GM12878 (cell line): ENCODE results near the gene NPHS2. TPM values are rescaled to one million over a fixed set of nuclear protein-coding genes. Genes with fewer than 3 reads are reported as not detected.

Source experiments
- ATAC-seq: fragments of 200-7000 bp; cut with Tn5 transposase; 3 replicates; pipeline ENCODE4 v1.9.1; 2020; ENCODE audit warnings: mild to moderate bottlenecking, moderate library complexity
- BruUV-seq: library from RNA; stranded (reverse); fragments of 400-500 nt; replicated peaks from 2 replicates; lab custom pipeline; 2021; lab: Mats Ljungman, UMichigan
- CTCF ChIA-PET: fragments of 300-600 bp; sonication (Branson Sonifier 250); formaldehyde crosslinking; extraction: SDS; loops from one replicate; lab custom pipeline; 2021; ENCODE audit warnings: inconsistent platforms; lab: Yijun Ruan, JAX
- POLR2A ChIA-PET: fragments of 350-600 bp; formaldehyde crosslinking; extraction: SDS; loops from one replicate; lab custom pipeline; 2021; ENCODE audit warnings: inconsistent platforms; lab: Charles Lee
- RAD21 ChIA-PET: fragments of 300-600 bp; sonication (Branson Sonifier 250); formaldehyde crosslinking; loops from one replicate; lab custom pipeline; 2023; ENCODE audit warnings: antibody characterized with exemption; ENCODE audit not compliant: unreplicated experiment; lab: Charles Lee
- SMC1A ChIA-PET: fragments of 300-600 bp; sonication (Branson Sonifier 250); formaldehyde crosslinking; loops from one replicate; lab custom pipeline; 2023; ENCODE audit not compliant: unreplicated experiment, uncharacterized antibody; lab: Charles Lee
- DNase-seq: peaks from one replicate; pipeline ENCODE4 v3.0.0-alpha.2; 2011; ENCODE audit warnings: low read depth, low spot score
- FAIRE-seq: peaks from 3 replicates; lab custom pipeline; 2011; peaks lifted over from hg19 to GRCh38; lab: Jason Lieb, UNC
- H2AFZ ChIP-seq: 2 replicates; pipeline ENCODE4 v1.6.0; 2011; ENCODE audit warnings: low read depth, low read length, control low read depth; ENCODE audit not compliant: control insufficient read depth
- H3K27ac ChIP-seq: 2 replicates; pipeline ENCODE4 v1.5.1; 2011; ENCODE audit warnings: control low read depth; ENCODE audit not compliant: control insufficient read depth, insufficient read depth
- H3K27me3 ChIP-seq, 2 experiments: replicated peaks in 1 of 2; 2 replicates each; pipeline versions ENCODE4 v1.6.0 to v1.6.1; 2011; ENCODE audit warnings: low read length in 1 of 2; ENCODE audit not compliant: control insufficient read depth in 2 of 2, insufficient read depth in 2 of 2
- H3K36me3 ChIP-seq, 2 experiments: 2 replicates each; pipeline ENCODE4 v1.5.1; 2011; ENCODE audit warnings: low read length in 1 of 2; ENCODE audit not compliant: control insufficient read depth in 2 of 2, insufficient read depth in 2 of 2
- H3K4me1 ChIP-seq: 2 replicates; pipeline ENCODE4 v1.6.1; 2011; ENCODE audit warnings: mild to moderate bottlenecking, low read length, moderate library complexity, mixed read lengths; ENCODE audit not compliant: control insufficient read depth, insufficient read depth
- H3K4me2 ChIP-seq: 2 replicates; pipeline ENCODE4 v1.6.0; 2011; ENCODE audit warnings: control low read depth; ENCODE audit not compliant: control insufficient read depth, insufficient read depth
- H3K4me3 ChIP-seq: fragments of 200-600 bp; sonication (generic); 2 replicates; pipeline ENCODE4 v1.5.1; 2016
- H3K79me2 ChIP-seq: 2 replicates; pipeline ENCODE4 v1.6.0; 2011; ENCODE audit warnings: low read length; ENCODE audit not compliant: control insufficient read depth, insufficient read depth
- H3K9ac ChIP-seq: 2 replicates; pipeline ENCODE4 v1.8.0; 2011; ENCODE audit warnings: low read length, control low read depth, mixed read lengths; ENCODE audit not compliant: control insufficient read depth, insufficient read depth
- H3K9me3 ChIP-seq: replicated peaks from 3 replicates; pipeline ENCODE4 v1.5.1; 2011; ENCODE audit warnings: mild to moderate bottlenecking, low read length; ENCODE audit not compliant: control insufficient read depth, insufficient read depth
- H4K20me1 ChIP-seq: 2 replicates; pipeline ENCODE4 v1.6.0; 2011; ENCODE audit not compliant: control insufficient read depth, insufficient read depth
- HDAC6 ChIP-seq: fragments of 200-600 bp; sonication (generic); IDR thresholded peaks from one replicate; pipeline ENCODE4 v1.8.0; 2017; ENCODE audit warnings: antibody characterized with exemption; ENCODE audit not compliant: unreplicated experiment
- PAX8 ChIP-seq: fragments of 450-650 bp; IDR thresholded peaks from 2 replicates; pipeline ENCODE4 v1.6.1; 2017; ENCODE audit warnings: mild to moderate bottlenecking, moderate library complexity
- RAD51 ChIP-seq: fragments of 450-650 bp; IDR thresholded peaks from 2 replicates; pipeline ENCODE4 v1.6.1; 2016; ENCODE audit warnings: moderate library complexity, mild to moderate bottlenecking, inconsistent platforms
- SP1 ChIP-seq: IDR thresholded peaks from one replicate; pipeline ENCODE4 v1.6.1; 2011; ENCODE audit warnings: low read depth, low read length
- SRF ChIP-seq, 2 experiments: IDR thresholded peaks; 2 replicates each; pipeline ENCODE4 v1.6.1; 2011; ENCODE audit warnings: low read depth in 2 of 2, low read length in 2 of 2, mild to moderate bottlenecking in 1 of 2, moderate library complexity in 1 of 2
- WGBS: methylation state at CpG from one replicate; pipeline ENCODE4 v1.1.6; 2016; ENCODE audit warnings: low lambda C conversion rate; ENCODE audit not compliant: insufficient replicate concordance, insufficient coverage; ENCODE audit errors: missing lambda C conversion rate; 5-methylcytosine and 5-hydroxymethylcytosine counted together
- in situ Hi-C: fragments of 300-500 bp; cut with MboI; formaldehyde crosslinking; loops from 9 replicates; pipeline ENCODE4 v1.14.3; 2018; ENCODE audit warnings: mixed read lengths
- intact Hi-C: fragments of 100-400 bp; cut with micrococcal nuclease; formaldehyde crosslinking; loops from one replicate; pipeline ENCODE4 v1.14.2; 2022; ENCODE audit not compliant: unreplicated experiment
- polyA plus RNA-seq, 11 experiments: library from polyadenylated mRNA; depleted of rRNA in 4 of 11; unstranded in 6 of 11; stranded (reverse) in 5 of 11; fragments of >200 nt; fragmentation: Nextera tagmentation in 4 of 11; fragmentation: Illumina TruSeq in 1 of 11; extraction: Ambion mirVana in 4 of 11; extraction: Trizol in 1 of 11; gene quantifications; 1 replicate in 1 of 11; 2 replicates in 10 of 11; pipeline versions ENCODE4 v1.2.1 to v1.2.3, GENCODE V29; 2011 to 2016; ENCODE audit warnings: inconsistent platforms in 2 of 11, missing spikeins in 2 of 11, low read depth in 1 of 11
- total RNA-seq, 4 experiments: library from RNA; depleted of rRNA in 3 of 4; stranded (reverse); fragments of >200 nt in 3 of 4; fragmentation: Illumina TruSeq in 1 of 4; extraction: Trizol in 1 of 4; gene quantifications; 2 replicates each; pipeline versions ENCODE4 v1.2.1 to v1.2.3, GENCODE V29; 2013 to 2021
- TF ChIP-seq, protein P1 (sequence below): IDR thresholded peaks from 2 replicates; pipeline ENCODE4 v1.6.1; 2011; ENCODE audit warnings: borderline replicate concordance, low read depth, mild to moderate bottlenecking, moderate library complexity, low read length; ENCODE audit not compliant: insufficient read depth, poor library complexity, severe bottlenecking
- TF ChIP-seq, protein P2 (sequence below): IDR thresholded peaks from 2 replicates; pipeline ENCODE4 v1.6.1; 2012; ENCODE audit warnings: low read depth, low read length, improper control_type of control experiment
- TF ChIP-seq, protein P3 (sequence below), 3 experiments: IDR thresholded peaks in 2 of 3; conservative IDR thresholded peaks in 1 of 3; 2 replicates each; pipeline ENCODE4 v1.5.1; 2011; ENCODE audit warnings: low read depth in 3 of 3, low read length in 3 of 3, mild to moderate bottlenecking in 3 of 3, control low read depth in 2 of 3, moderate library complexity in 2 of 3, inconsistent platforms in 1 of 3, mixed read lengths in 1 of 3; ENCODE audit not compliant: control insufficient read depth in 2 of 3, insufficient read depth in 1 of 3; ENCODE audit errors: extremely low read depth in 1 of 3

The NPHS2 gene
- total and polyA plus RNA-seq, 10 of the 15 experiments (the other 5 are each of a cell fraction or from before 2014, with no cell fraction given), result not detected

DNA sequence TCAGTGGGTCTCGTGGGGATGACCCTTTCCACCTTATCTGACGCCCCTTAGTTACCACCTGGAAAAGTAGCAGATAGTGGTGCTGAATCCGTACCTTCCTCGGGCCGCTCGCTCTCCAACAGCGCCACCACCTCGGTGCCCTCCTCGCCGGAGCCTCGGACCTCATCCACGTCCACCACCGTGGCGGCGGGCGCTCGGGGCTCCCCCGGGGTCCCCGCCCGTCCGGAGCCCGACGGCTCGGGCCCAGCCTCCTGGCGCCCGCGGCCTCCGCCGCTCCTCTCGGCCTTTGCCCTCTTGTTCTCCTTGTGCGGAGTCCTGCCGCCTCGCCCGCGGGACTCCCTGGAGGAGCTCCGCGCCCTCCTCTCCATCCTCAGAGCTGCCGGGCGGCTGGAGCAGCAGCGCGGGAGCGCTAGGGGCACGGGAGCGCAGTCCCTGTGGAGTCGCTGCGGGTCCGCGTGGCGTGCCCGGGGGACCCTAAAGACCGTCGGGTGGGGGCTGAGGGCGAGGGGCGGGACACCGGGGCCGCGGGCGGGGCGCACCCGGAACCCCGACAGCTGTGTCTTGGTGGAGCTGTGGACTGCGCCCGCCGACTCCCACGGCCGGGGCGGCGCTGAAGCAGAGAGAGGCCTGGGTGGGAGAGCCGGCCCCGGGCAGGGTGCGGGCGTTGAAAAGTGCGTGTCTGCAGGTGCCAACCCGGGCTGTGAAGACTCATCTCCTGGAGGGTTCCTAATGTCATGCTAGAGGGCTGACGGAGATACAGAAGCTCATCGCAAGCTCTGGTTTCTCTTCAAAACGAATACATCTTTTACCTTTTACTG lies at the start of gene NPHS2 (continued):
- TF ChIP-seq SP1 (no peak), PAX8 (no peak)
- TF ChIP-seq, all 136 proteins: peak for 0

DNA sequence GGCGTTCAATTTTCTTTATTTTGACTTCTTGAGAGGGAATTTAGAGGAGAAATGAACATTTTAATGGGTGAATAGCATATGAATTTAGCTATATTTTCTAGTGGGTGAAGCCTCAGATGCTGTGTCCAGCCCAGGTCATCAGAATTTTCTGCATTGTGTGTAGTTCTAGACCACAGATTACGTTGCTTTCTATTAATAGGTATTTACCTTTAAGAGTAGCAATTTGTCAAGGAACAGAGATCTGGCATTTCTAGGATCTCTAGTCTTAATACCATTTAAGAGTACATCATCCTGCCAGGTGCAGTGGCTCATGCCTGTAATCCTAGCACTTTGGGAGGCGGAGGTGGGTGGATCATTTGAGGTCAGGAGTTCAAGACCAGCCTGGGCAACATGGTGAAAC lies 36.6 kb upstream of the NPHS2 start:
- FAIRE-seq (no peak), DNase-seq (no peak), ATAC-seq (no peak)
- Histone ChIP-seq H3K27ac (no peak overlapping the region), H3K27me3 (no peaks in the 10 kb centered on the region; a peak in 1 of 4 replicates), H3K4me1 (no peaks in the 10 kb centered on the region), H3K4me3 (no peak overlapping the region), H3K79me2 (no peaks in the 10 kb centered on the region), H3K9ac (no peak overlapping the region), H3K36me3 (no peaks in the 10 kb centered on the region), H4K20me1 (no peaks in the 10 kb centered on the region), H3K9me3 (no peaks in the 10 kb centered on the region), H3K4me2 (no peak overlapping the region)
- in situ Hi-C loops, result no loop called here
- POLR2A ChIA-PET, result no interaction called here
- WGBS, result 2% methylated on average over 3 of the region's 3 CpGs
- BruUV-seq, result no TSS peak
- CTCF ChIA-PET, result no interaction called here
- intact Hi-C loops, result no loop called here
- RAD21 ChIA-PET, result no interaction called here
- SMC1A ChIA-PET, result no interaction called here
- TF ChIP-seq HDAC6 (no peak), RAD51 (no peak), SRF (IDR thresholded peaks at IDR 0.05; ENCODE audit: low read depth in 2 of 2, low read length in 2 of 2) (no peak)
- TF ChIP-seq, protein P1, sequence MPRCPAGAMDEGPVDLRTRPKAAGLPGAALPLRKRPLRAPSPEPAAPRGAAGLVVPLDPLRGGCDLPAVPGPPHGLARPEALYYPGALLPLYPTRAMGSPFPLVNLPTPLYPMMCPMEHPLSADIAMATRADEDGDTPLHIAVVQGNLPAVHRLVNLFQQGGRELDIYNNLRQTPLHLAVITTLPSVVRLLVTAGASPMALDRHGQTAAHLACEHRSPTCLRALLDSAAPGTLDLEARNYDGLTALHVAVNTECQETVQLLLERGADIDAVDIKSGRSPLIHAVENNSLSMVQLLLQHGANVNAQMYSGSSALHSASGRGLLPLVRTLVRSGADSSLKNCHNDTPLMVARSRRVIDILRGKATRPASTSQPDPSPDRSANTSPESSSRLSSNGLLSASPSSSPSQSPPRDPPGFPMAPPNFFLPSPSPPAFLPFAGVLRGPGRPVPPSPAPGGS, result no peak
- TF ChIP-seq, protein P2, sequence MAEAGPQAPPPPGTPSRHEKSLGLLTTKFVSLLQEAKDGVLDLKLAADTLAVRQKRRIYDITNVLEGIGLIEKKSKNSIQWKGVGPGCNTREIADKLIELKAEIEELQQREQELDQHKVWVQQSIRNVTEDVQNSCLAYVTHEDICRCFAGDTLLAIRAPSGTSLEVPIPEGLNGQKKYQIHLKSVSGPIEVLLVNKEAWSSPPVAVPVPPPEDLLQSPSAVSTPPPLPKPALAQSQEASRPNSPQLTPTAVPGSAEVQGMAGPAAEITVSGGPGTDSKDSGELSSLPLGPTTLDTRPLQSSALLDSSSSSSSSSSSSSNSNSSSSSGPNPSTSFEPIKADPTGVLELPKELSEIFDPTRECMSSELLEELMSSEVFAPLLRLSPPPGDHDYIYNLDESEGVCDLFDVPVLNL, result no peak
- TF ChIP-seq, protein P3, sequence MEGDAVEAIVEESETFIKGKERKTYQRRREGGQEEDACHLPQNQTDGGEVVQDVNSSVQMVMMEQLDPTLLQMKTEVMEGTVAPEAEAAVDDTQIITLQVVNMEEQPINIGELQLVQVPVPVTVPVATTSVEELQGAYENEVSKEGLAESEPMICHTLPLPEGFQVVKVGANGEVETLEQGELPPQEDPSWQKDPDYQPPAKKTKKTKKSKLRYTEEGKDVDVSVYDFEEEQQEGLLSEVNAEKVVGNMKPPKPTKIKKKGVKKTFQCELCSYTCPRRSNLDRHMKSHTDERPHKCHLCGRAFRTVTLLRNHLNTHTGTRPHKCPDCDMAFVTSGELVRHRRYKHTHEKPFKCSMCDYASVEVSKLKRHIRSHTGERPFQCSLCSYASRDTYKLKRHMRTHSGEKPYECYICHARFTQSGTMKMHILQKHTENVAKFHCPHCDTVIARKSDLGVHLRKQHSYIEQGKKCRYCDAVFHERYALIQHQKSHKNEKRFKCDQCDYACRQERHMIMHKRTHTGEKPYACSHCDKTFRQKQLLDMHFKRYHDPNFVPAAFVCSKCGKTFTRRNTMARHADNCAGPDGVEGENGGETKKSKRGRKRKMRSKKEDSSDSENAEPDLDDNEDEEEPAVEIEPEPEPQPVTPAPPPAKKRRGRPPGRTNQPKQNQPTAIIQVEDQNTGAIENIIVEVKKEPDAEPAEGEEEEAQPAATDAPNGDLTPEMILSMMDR (IDR thresholded peaks at IDR 0.05 in 2 of 3, conservative IDR thresholded peaks at IDR 0.05 in 1 of 3; ENCODE audit: control insufficient read depth in 2 of 3, extremely low read depth in 1 of 3, insufficient read depth in 1 of 3, low read depth in 3 of 3, low read length in 3 of 3), result no peak
- TF ChIP-seq, all 136 proteins: peak for 0
- H2AFZ ChIP-seq, result no peak overlapping the region
